Endothelial cell (in vitro differentiated cells): ENCODE results near the gene EDDM13. TPM values are rescaled to one million over a fixed set of nuclear protein-coding genes. Genes with fewer than 3 reads are reported as not detected.

Experiments
- DNase-seq: peaks from one replicate; pipeline ENCODE4 v3.0.0; 2021; ENCODE audit warnings: low spot score
- H3K27ac Mint-ChIP-seq: one replicate; pipeline ENCODE4 v1.8.0; 2021; ENCODE audit warnings: mixed read lengths, inconsistent platforms; ENCODE audit not compliant: unreplicated experiment
- H3K27me3 Mint-ChIP-seq: one replicate; pipeline ENCODE4 v1.8.0; 2021; ENCODE audit warnings: mild to moderate bottlenecking, moderate library complexity, mixed read lengths, inconsistent platforms; ENCODE audit not compliant: unreplicated experiment
- H3K36me3 Mint-ChIP-seq: one replicate; pipeline ENCODE4 v1.8.0; 2021; ENCODE audit warnings: mild to moderate bottlenecking, low read depth, mixed read lengths, inconsistent platforms; ENCODE audit not compliant: unreplicated experiment
- H3K4me1 Mint-ChIP-seq: one replicate; pipeline ENCODE4 v1.8.0; 2021; ENCODE audit warnings: mild to moderate bottlenecking, mixed read lengths, inconsistent platforms; ENCODE audit not compliant: unreplicated experiment
- H3K4me3 Mint-ChIP-seq: one replicate; pipeline ENCODE4 v1.8.0; 2021; ENCODE audit warnings: mild to moderate bottlenecking, mixed read lengths, inconsistent platforms; ENCODE audit not compliant: unreplicated experiment
- H3K9me3 Mint-ChIP-seq: one replicate; pipeline ENCODE4 v1.8.0; 2021; ENCODE audit warnings: mixed read lengths, inconsistent platforms; ENCODE audit not compliant: unreplicated experiment
- total RNA-seq: library from RNA; stranded (reverse); fragmentation: NEBNext Ultra II Directional; extraction: Animal tissue kit (Norgen Biotek cat#: 25700); gene quantifications from one replicate; pipeline ENCODE4 v1.2.1, GENCODE V29; 2021; ENCODE audit not compliant: unreplicated experiment
- TF ChIP-seq, protein P1 (sequence below): fragments of 200-600 bp; sonication (generic); IDR thresholded peaks from one replicate; pipeline ENCODE4 v1.5.0; 2021; ENCODE audit warnings: antibody characterized with exemption; ENCODE audit not compliant: unreplicated experiment

Gene EDDM13
- total RNA-seq, 1 donor from 2014 or later, result not detected

GRCh38 chr19:56294549-56294948, 22.0 kb downstream of the EDDM13 start:
- Mint-ChIP-seq H3K4me3 (no peak overlapping the region), H3K9me3 (no peaks in the 10 kb centered on the region), H3K36me3 (peaks cover 28% of the 10 kb centered on the region), H3K4me1 (peaks cover 3% of the 10 kb centered on the region), H3K27ac (no peak overlapping the region), H3K27me3 (peaks cover 3% of the 10 kb centered on the region)
- no peak for DNase-seq
- TF ChIP-seq, protein P1, sequence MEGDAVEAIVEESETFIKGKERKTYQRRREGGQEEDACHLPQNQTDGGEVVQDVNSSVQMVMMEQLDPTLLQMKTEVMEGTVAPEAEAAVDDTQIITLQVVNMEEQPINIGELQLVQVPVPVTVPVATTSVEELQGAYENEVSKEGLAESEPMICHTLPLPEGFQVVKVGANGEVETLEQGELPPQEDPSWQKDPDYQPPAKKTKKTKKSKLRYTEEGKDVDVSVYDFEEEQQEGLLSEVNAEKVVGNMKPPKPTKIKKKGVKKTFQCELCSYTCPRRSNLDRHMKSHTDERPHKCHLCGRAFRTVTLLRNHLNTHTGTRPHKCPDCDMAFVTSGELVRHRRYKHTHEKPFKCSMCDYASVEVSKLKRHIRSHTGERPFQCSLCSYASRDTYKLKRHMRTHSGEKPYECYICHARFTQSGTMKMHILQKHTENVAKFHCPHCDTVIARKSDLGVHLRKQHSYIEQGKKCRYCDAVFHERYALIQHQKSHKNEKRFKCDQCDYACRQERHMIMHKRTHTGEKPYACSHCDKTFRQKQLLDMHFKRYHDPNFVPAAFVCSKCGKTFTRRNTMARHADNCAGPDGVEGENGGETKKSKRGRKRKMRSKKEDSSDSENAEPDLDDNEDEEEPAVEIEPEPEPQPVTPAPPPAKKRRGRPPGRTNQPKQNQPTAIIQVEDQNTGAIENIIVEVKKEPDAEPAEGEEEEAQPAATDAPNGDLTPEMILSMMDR, result no peak

DNA sequence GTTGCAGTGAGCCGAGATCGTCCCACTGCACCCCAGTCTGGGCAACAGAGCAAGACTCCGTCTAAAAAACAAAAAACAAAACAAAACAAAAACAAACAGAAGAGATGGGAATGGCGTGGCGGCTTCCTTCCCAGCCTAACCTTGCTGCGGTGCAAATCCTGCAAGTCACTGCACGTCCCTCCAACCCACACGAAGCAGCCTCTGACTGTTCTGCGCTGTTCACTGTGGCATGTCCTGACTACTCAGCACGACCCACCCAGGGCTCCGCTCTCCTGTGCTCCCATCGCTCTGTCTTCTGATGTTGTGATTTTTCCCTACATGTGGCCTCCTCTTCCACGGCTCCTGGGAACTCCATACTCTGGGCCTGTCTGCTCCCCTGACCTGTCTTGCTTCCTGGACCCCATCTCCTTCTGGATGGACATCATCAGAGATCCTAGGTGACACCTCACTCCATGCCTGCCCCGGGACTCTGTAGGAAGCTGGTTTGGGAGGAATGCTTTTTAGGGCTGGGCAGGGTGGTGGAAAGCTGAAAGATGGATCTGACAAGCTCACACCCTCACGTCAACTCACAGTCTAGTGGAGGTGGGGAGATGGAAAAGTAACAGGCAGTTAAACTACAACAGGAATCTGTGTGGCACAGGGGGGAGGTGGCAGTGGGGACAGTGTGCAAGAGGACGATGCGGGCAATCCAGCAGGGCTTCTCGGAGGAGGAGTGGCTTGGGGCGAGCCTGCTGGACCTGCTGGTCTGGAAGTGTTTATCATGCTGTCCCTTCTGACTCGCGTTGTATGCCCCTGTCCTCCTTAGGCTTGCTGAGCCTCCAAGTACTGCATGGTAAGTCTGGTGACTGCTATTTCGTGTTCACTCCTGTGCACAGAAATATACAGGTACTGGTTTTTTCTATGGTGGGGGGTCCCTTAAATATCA, 23.2 kb downstream of the EDDM13 start:
- Mint-ChIP-seq H3K9me3 (no peaks in the 10 kb centered on the region), H3K36me3 (peaks cover 30% of the 10 kb centered on the region), H3K4me3 (no peak overlapping the region), H3K27me3 (peaks cover 3% of the 10 kb centered on the region), H3K4me1 (peaks cover 3% of the 10 kb centered on the region), H3K27ac (no peak overlapping the region)
- TF ChIP-seq, protein P1, result no peak
- DNase-seq, result no peak

DNA sequence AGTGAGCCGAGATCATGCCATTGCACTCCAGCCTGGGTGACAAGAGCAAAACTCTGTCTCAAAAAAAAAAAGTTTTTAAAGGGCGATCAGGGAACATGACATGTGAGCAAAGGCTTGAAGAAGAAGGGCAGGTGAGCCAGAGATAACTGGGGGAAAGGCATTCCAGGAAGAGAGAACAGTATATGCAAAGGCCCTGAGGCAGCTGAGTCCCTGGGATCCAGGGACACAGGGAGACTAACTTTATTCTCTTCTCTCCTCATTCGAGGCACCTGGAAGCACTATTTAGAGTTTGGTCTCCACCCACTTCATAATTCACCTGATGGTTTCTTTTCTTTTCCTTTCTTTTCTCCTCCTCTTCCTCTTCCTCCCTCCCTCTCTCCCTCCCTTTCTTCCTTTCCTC, 24.5 kb downstream of the EDDM13 start:
- peaks cover 2% of the 10 kb centered on the region for H3K4me1 Mint-ChIP-seq
- no peaks in the 10 kb centered on the region for H3K9me3 Mint-ChIP-seq
- TF ChIP-seq, protein P1, result no peak
- H3K27me3 Mint-ChIP-seq, result peaks cover 3% of the 10 kb centered on the region
- no peak overlapping the region for H3K4me3 Mint-ChIP-seq
- DNase-seq, result no peak
- H3K36me3 Mint-ChIP-seq, result peaks cover 35% of the 10 kb centered on the region
- H3K27ac Mint-ChIP-seq, result no peak overlapping the region

GRCh38 chr19:56299688-56300087, 27.1 kb downstream of the EDDM13 start:
- peaks cover 2% of the 10 kb centered on the region for H3K4me1 Mint-ChIP-seq
- H3K27ac Mint-ChIP-seq, result no peak overlapping the region
- H3K4me3 Mint-ChIP-seq, result no peak overlapping the region
- H3K9me3 Mint-ChIP-seq, result no peaks in the 10 kb centered on the region
- TF ChIP-seq, protein P1, result no peak
- H3K36me3 Mint-ChIP-seq, result peaks cover 42% of the 10 kb centered on the region
- H3K27me3 Mint-ChIP-seq, result peaks cover 1% of the 10 kb centered on the region
- DNase-seq, result no peak

GRCh38 chr19:56301155-56301554, 28.6 kb downstream of the EDDM13 start:
- DNase-seq, result no peak
- TF ChIP-seq, protein P1, result peak; percentile 19
- Mint-ChIP-seq H3K9me3 (no peaks in the 10 kb centered on the region), H3K36me3 (peaks cover 45% of the 10 kb centered on the region), H3K27me3 (no peaks in the 10 kb centered on the region), H3K4me1 (peaks cover 2% of the 10 kb centered on the region), H3K27ac (no peak overlapping the region), H3K4me3 (no peak overlapping the region)
